K562 treated with DMSO at 1 percent for 24 hours (cell line): ENCODE measurements around the gene CLDN34. TPM values are rescaled to one million over a fixed set of nuclear protein-coding genes. Genes with fewer than 3 reads are reported as not detected.

Experiments
- total RNA-seq: library from RNA; unstranded; fragments of 300-600 nt; gene quantifications from 2 replicates; pipeline ENCODE4 v1.2.3, GENCODE V29; 2022; ENCODE audit warnings: low read depth; ENCODE audit not compliant: insufficient read depth

Gene CLDN34
- not detected in 2 replicates for total RNA-seq

GRCh38 chrX:9966775-9967408 is at the start of gene CLDN34:
Gene CLDN34, plus strand, starts transcription at chrX:9967358. Its CDS starts 0 bp downstream, at chrX:9967358.

Other genes starting within 250 kb of the CLDN34 start
- gene GPR143, start 201.5 kb upstream of the CLDN34 start, total RNA-seq, result not detected in 2 replicates
- gene SHROOM2, start 180.9 kb upstream of the CLDN34 start, total RNA-seq, result not detected in 2 replicates
- 0.10 TPM in 1 of 2 replicates, not detected in the other for gene CLCN4, start 189.6 kb downstream of the CLDN34 start, total RNA-seq